Inferior parietal cortex (tissue), 1 donor: ENCODE data around the gene SEC22A.

Source experiments
- DNase-seq: peaks from one replicate; pipeline ENCODE4 v3.0.0-alpha.2; 2016; ENCODE audit errors: extremely low spot score

Gene SEC22A

GRCh38 chr3:123302961-123303360 is 101.2 kb downstream of the SEC22A start:
- DNase-seq: no peak

GRCh38 chr3:123303976-123304560 is 102.3 kb downstream of the SEC22A start:
- DNase-seq: no peak

GRCh38 chr3:123305192-123305591 is 103.4 kb downstream of the SEC22A start:
- no peak for DNase-seq

- no peak for DNase-seq
Observed at GRCh38 chr3:123307064-123307463, 105.3 kb downstream of the SEC22A start.

- no peak for DNase-seq
Observed at GRCh38 chr3:123310186-123310585, 108.4 kb downstream of the SEC22A start.

- DNase-seq: no peak
Observed at GRCh38 chr3:123310741-123311140, 109.0 kb downstream of the SEC22A start.

- DNase-seq: no peak
Observed at GRCh38 chr3:123311201-123311600, 109.5 kb downstream of the SEC22A start.

- no peak for DNase-seq
Observed at GRCh38 chr3:123312331-123313265, 110.9 kb downstream of the SEC22A start.

GRCh38 chr3:123313889-123314288 is 112.1 kb downstream of the SEC22A start:
- no peak for DNase-seq

- no peak for DNase-seq
Observed at GRCh38 chr3:123314359-123315270, 112.9 kb downstream of the SEC22A start.

GRCh38 chr3:123315271-123315595 is 113.5 kb downstream of the SEC22A start:
- no peak for DNase-seq

GRCh38 chr3:123317716-123318115 is 116.0 kb downstream of the SEC22A start:
- no peak for DNase-seq

GRCh38 chr3:123318374-123318773 is 116.6 kb downstream of the SEC22A start:
- no peak for DNase-seq

- no peak for DNase-seq
Observed at GRCh38 chr3:123319760-123320159, 118.0 kb downstream of the SEC22A start.

GRCh38 chr3:123320221-123320620 is 118.5 kb downstream of the SEC22A start:
- DNase-seq: no peak

GRCh38 chr3:123321806-123322205 is 120.1 kb downstream of the SEC22A start:
- no peak for DNase-seq

GRCh38 chr3:123322866-123323265 is 121.1 kb downstream of the SEC22A start:
- no peak for DNase-seq
